ENCODE data around the gene MGAT4B. TPM values are rescaled to one million over a fixed set of nuclear protein-coding genes. Genes with fewer than 3 reads are reported as not detected.
A peak's percentile ranks its signal among the peaks of the same experiment; 100 is the strongest.

The MGAT4B gene
- total and polyA plus RNA-seq, 4 donors, result 42.0 to 156 (median 83.7) TPM

DNA sequence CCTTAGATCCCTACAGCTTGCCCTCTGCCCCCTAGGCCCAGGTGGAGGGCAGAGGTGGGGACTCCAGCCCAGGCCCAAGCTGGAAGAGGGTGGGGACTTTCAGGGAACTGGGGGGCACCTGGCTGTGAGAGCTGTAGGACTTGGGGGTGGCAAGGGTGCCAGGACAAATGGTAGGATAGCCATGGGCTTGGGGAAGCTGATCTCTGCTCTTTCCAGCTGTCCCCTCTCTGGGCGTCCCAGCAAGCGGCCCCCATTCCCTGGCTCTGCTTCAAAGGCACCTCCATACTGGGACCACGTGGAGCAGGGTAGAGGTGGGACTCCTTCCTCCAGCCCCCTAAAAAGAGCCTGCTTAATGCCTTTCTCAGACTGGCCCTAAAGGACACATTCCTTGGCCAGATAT is 12.5 kb downstream of the MGAT4B start:
- Histone ChIP-seq H3K9me3 (ENCODE audit: control insufficient read depth in 4 of 4, low read length in 3 of 4) (no peaks in the 10 kb centered on the region), H3K9ac (ENCODE audit: low read depth in 1 of 2, low read length in 2 of 2) (no peak overlapping the region), H3K27ac (ENCODE audit: low read depth in 1 of 2, low read length in 2 of 2) (peak overlapping the region; percentile 28 to 51), H3K36me3 (ENCODE audit: control insufficient read depth in 4 of 4, insufficient read depth in 3 of 4, low read depth in 1 of 4, low read length in 3 of 4) (peaks cover 8 to 20% (median 11%) of the 10 kb centered on the region in 4 donors), H3K4me1 (ENCODE audit: control insufficient read depth in 4 of 4, insufficient read depth in 4 of 4, low read length in 3 of 4) (peaks cover 0 to 51% (median 31%) of the 10 kb centered on the region in 4 donors), H3K4me3 (ENCODE audit: low read depth in 1 of 3, low read length in 3 of 3) (no peak overlapping the region), H3K27me3 (ENCODE audit: control insufficient read depth in 4 of 4, insufficient read depth in 4 of 4, low read length in 3 of 4) (no peaks in the 10 kb centered on the region)
- no peak for DNase-seq (ENCODE audit: low spot score)
- 89% methylated on average over 3 of the region's 3 CpGs for WGBS
- no peak for TF ChIP-seq FOXA1 (IDR thresholded peaks at IDR 0.05)
- TF ChIP-seq, protein P1, sequence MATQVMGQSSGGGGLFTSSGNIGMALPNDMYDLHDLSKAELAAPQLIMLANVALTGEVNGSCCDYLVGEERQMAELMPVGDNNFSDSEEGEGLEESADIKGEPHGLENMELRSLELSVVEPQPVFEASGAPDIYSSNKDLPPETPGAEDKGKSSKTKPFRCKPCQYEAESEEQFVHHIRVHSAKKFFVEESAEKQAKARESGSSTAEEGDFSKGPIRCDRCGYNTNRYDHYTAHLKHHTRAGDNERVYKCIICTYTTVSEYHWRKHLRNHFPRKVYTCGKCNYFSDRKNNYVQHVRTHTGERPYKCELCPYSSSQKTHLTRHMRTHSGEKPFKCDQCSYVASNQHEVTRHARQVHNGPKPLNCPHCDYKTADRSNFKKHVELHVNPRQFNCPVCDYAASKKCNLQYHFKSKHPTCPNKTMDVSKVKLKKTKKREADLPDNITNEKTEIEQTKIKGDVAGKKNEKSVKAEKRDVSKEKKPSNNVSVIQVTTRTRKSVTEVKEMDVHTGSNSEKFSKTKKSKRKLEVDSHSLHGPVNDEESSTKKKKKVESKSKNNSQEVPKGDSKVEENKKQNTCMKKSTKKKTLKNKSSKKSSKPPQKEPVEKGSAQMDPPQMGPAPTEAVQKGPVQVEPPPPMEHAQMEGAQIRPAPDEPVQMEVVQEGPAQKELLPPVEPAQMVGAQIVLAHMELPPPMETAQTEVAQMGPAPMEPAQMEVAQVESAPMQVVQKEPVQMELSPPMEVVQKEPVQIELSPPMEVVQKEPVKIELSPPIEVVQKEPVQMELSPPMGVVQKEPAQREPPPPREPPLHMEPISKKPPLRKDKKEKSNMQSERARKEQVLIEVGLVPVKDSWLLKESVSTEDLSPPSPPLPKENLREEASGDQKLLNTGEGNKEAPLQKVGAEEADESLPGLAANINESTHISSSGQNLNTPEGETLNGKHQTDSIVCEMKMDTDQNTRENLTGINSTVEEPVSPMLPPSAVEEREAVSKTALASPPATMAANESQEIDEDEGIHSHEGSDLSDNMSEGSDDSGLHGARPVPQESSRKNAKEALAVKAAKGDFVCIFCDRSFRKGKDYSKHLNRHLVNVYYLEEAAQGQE (IDR thresholded peaks at IDR 0.05), result no peak
- TF ChIP-seq RXRA (IDR thresholded peaks at IDR 0.05), result no peak
- no peak for TF ChIP-seq HNF4A (conservative IDR thresholded peaks at IDR 0.05)
- TF ChIP-seq MAX (IDR thresholded peaks at IDR 0.05), result no peak
- TF ChIP-seq RAD21 (IDR thresholded peaks at IDR 0.05), result no peak
- no peak for TF ChIP-seq EGR1 (IDR thresholded peaks at IDR 0.05; ENCODE audit: low read depth in 2 of 2)

DNA sequence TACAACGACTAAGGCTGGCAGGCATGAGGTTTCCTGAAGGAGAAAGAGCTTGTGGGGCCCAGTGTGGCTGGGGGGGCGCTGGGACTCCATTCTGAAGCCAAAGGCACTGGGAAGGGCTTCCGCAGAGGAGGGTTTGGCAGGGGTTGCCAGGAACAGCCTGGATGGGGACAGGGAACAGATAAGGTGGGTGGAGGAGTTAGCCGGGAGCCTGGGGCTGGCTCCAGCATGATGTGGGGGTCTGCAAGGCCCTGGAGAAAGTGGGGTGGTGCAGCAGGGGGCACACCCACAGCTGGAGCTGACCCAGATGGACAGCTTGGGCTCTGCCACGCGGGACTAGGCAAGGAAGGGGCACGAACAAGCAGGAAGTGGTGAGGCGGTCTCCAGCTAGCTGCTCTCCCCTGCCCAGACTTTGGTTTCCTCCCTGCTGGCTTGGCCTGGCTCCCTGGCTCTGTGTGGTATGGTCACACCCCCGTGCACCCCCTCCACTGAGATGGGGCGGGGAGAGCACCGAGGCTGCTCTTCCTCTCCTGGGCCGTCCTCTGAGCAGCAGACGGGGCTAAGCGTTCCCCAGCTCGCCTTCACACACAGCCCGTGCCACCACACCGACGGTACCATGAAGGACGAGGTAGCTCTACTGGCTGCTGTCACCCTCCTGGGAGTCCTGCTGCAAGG is 13.1 kb downstream of the MGAT4B start, which contains the start of gene LTC4S:
TSS of gene LTC4S (plus strand) at position 519 of the 672 bp plus-strand sequence. CDS start at position 614, 95 bp downstream.
- Histone ChIP-seq H3K9me3 (ENCODE audit: control insufficient read depth in 4 of 4, low read length in 3 of 4) (no peaks in the 10 kb centered on the region), H3K36me3 (ENCODE audit: control insufficient read depth in 4 of 4, insufficient read depth in 3 of 4, low read depth in 1 of 4, low read length in 3 of 4) (peaks cover 4 to 14% (median 8%) of the 10 kb centered on the region in 4 donors), H3K27me3 (ENCODE audit: control insufficient read depth in 4 of 4, insufficient read depth in 4 of 4, low read length in 3 of 4) (no peaks in the 10 kb centered on the region), H3K4me1 (ENCODE audit: control insufficient read depth in 4 of 4, insufficient read depth in 4 of 4, low read length in 3 of 4) (peaks cover 0 to 51% (median 31%) of the 10 kb centered on the region in 4 donors), H3K27ac (ENCODE audit: low read depth in 1 of 2, low read length in 2 of 2) (peak within 1 kb of the TSS; percentile 36 to 51), H3K9ac (ENCODE audit: low read depth in 1 of 2, low read length in 2 of 2) (no peak within 1 kb of the TSS), H3K4me3 (ENCODE audit: low read depth in 1 of 3, low read length in 3 of 3) (no peak within 1 kb of the TSS)
- no peak for DNase-seq (ENCODE audit: low spot score)
- 67% methylated on average over 19 of the region's 19 CpGs for WGBS
- TF ChIP-seq SP1 (IDR thresholded peaks at IDR 0.05), result no peak
- no peak for TF ChIP-seq ATF3 (IDR thresholded peaks at IDR 0.05)
- peak; percentile 23 for TF ChIP-seq NR2F2 (IDR thresholded peaks at IDR 0.05)
- no peak for TF ChIP-seq JUND (IDR thresholded peaks at IDR 0.05)
- TF ChIP-seq HNF4G (IDR thresholded peaks at IDR 0.05), result no peak
- TF ChIP-seq GABPA (IDR thresholded peaks at IDR 0.05 in 1 of 2, conservative IDR thresholded peaks at IDR 0.05 in 1 of 2), result no peak
